PC-3 (cell line): ENCODE data around the gene GRHL3.

ENCODE experiments used
- CTCF ChIP-seq: fragments of 300-600 bp; sonication (generic); conservative IDR thresholded peaks from 2 replicates; pipeline ENCODE4 v1.5.1; 2017; ENCODE audit warnings: antibody characterized with exemption, low read depth, mild to moderate bottlenecking, low read length
- EZH2phosphoT487 ChIP-seq: fragments of 300-600 bp; sonication (generic); IDR thresholded peaks from 2 replicates; pipeline ENCODE4 v1.6.1; 2018; ENCODE audit warnings: mild to moderate bottlenecking, antibody characterized with exemption, low read length, borderline replicate concordance

GRCh38 chr1:24321126-24321525 is 2.0 kb downstream of the GRHL3 start:
- TF ChIP-seq CTCF (no peak), EZH2phosphoT487 (no peak)
